Erythroblast (primary cell): ENCODE data around the gene MAN1C1.

Source experiments
- GATA1 ChIP-seq: IDR thresholded peaks from 2 replicates; pipeline ENCODE4 v1.6.1; 2011; ENCODE audit warnings: low read depth, mild to moderate bottlenecking, control low read depth, low read length, moderate library complexity
- POLR2A ChIP-seq: IDR thresholded peaks from 2 replicates; pipeline ENCODE4 v1.6.1; 2011; ENCODE audit warnings: mild to moderate bottlenecking, low read length

DNA sequence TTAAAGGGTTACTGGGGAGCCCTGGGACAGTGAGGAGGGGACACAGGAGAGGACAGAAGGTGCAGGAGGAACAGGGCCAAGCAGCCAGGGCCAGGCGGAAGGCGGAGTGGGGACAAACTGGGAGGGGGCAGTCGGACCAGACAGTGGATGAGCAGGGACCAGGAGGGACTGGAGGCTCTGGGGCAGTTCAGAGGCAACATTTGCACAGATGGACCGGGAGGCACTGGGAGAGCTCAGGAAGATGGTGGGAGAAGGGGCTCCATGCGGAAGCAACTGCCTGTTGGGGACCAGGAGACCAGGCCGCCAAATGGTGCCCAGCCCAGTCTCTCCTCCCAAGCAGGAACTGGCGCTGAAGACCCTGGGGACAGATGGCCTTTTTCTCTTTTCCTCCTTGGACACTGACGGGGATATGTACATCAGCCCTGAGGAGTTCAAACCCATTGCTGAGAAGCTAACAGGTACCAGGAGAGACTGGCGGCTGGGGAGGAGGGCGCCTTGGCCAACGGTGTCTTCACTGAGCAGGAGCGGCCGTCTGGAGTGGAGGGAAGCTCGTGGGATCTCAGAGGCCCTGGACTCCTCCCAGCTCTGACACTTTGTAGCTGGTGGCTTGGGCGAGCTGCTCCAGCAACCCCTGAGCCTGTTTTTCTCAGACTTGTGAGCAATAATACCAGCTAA is 184.2 kb downstream of the MAN1C1 start:
- TF ChIP-seq POLR2A (no peak), GATA1 (no peak)
